PC-3 (cell line): ENCODE results near the gene SFT2D1. TPM values are rescaled to one million over a fixed set of nuclear protein-coding genes. Genes with fewer than 3 reads are reported as not detected.

Experiments used
- ATAC-seq: fragments of 200-7000 bp; cut with Tn5 transposase; 2 replicates; pipeline ENCODE4 v1.9.1; 2020; ENCODE audit warnings: mild to moderate bottlenecking, moderate library complexity
- BruUV-seq: library from RNA; stranded (reverse); fragments of 400-500 nt; replicated peaks from 2 replicates; lab custom pipeline; 2021; lab: Mats Ljungman, UMichigan
- CTCF ChIA-PET: fragments of 300-600 bp; sonication (Branson Sonifier 250); formaldehyde crosslinking; loops from one replicate; lab custom pipeline; 2022; ENCODE audit warnings: antibody characterized with exemption; lab: Charles Lee
- POLR2A ChIA-PET: fragments of 300-600 bp; sonication (Branson Sonifier 250); formaldehyde crosslinking; loops from one replicate; lab custom pipeline; 2022; ENCODE audit warnings: antibody characterized with exemption; ENCODE audit not compliant: unreplicated experiment; lab: Charles Lee
- DNase-seq: peaks from one replicate; pipeline ENCODE4 v3.0.0-alpha.2; 2015
- H2AFZ ChIP-seq: fragments of 300-600 bp; sonication (generic); 2 replicates; pipeline ENCODE4 v1.6.0; 2016; ENCODE audit warnings: antibody characterized with exemption, low read length
- H3F3A ChIP-seq: fragments of 300-600 bp; sonication (generic); one replicate; pipeline ENCODE4 v1.6.0; 2017; ENCODE audit warnings: antibody characterized with exemption, low read length, control low read depth, mild to moderate bottlenecking; ENCODE audit not compliant: unreplicated experiment
- H3K27ac ChIP-seq: fragments of 300-600 bp; sonication (generic); 2 replicates; pipeline ENCODE4 v1.5.1; 2016; ENCODE audit warnings: mild to moderate bottlenecking, low read length
- H3K27me3 ChIP-seq: fragments of 300-600 bp; sonication (generic); 2 replicates; pipeline ENCODE4 v1.6.1; 2016; ENCODE audit warnings: low read length, mixed read lengths
- H3K36me3 ChIP-seq: fragments of 300-600 bp; sonication (generic); 2 replicates; pipeline ENCODE4 v1.6.1; 2016; ENCODE audit warnings: low read depth, mixed run types, low read length, mixed read lengths
- H3K4me1 ChIP-seq: fragments of 300-600 bp; sonication (generic); 2 replicates; pipeline ENCODE4 v1.5.1; 2016; ENCODE audit warnings: low read length; ENCODE audit not compliant: insufficient read depth
- H3K4me2 ChIP-seq: fragments of 300-600 bp; sonication (generic); 2 replicates; pipeline ENCODE4 v1.6.0; 2016; ENCODE audit warnings: low read length
- H3K4me3 ChIP-seq: fragments of 300-600 bp; sonication (generic); 2 replicates; pipeline ENCODE4 v1.5.1; 2016; ENCODE audit warnings: mild to moderate bottlenecking, low read length, mixed read lengths
- H3K79me2 ChIP-seq: fragments of 300-600 bp; sonication (generic); 2 replicates; pipeline ENCODE4 v1.6.1; 2017; ENCODE audit warnings: low read length, mixed read lengths
- H3K9ac ChIP-seq: fragments of 300-600 bp; sonication (generic); 2 replicates; pipeline ENCODE4 v1.6.0; 2016; ENCODE audit warnings: mild to moderate bottlenecking, low read length
- H3K9me2 ChIP-seq: fragments of 300-600 bp; sonication (generic); replicated peaks from 2 replicates; pipeline ENCODE4 v1.6.1; 2016; ENCODE audit warnings: mixed run types, low read length, mixed read lengths
- H3K9me3 ChIP-seq: fragments of 300-600 bp; sonication (generic); 2 replicates; pipeline ENCODE4 v1.6.1; 2016; ENCODE audit warnings: low read length, mixed read lengths
- H4K20me1 ChIP-seq: fragments of 300-600 bp; sonication (generic); 2 replicates; pipeline ENCODE4 v1.6.1; 2016; ENCODE audit warnings: low read length, mixed read lengths
- CTCF ChIP-seq: fragments of 300-600 bp; sonication (generic); conservative IDR thresholded peaks from 2 replicates; pipeline ENCODE4 v1.5.1; 2017; ENCODE audit warnings: antibody characterized with exemption, low read depth, mild to moderate bottlenecking, low read length
- EZH2 ChIP-seq: fragments of 300-600 bp; sonication (generic); IDR thresholded peaks from one replicate; pipeline ENCODE4 v1.6.1; 2017; ENCODE audit warnings: antibody characterized with exemption, mild to moderate bottlenecking, low read length; ENCODE audit not compliant: unreplicated experiment
- EZH2phosphoT487 ChIP-seq: fragments of 300-600 bp; sonication (generic); IDR thresholded peaks from 2 replicates; pipeline ENCODE4 v1.6.1; 2018; ENCODE audit warnings: mild to moderate bottlenecking, antibody characterized with exemption, low read length, borderline replicate concordance
- intact Hi-C: fragments of 100-400 bp; cut with micrococcal nuclease; formaldehyde crosslinking; loops from 2 replicates; pipeline ENCODE4 v1.9.0; 2023
- total RNA-seq: library from RNA; depleted of rRNA; stranded (reverse); fragments of >200 nt; gene quantifications from 2 replicates; pipeline ENCODE4 v1.2.3, GENCODE V29; 2014

Gene SFT2D1
- total RNA-seq, 1 experiment from 2014 or later: 28.0 TPM

GRCh38 chr6:166305562-166306117 is 36.7 kb downstream of the SFT2D1 start:
- ChIA-PET CTCF (no interaction called here), POLR2A (no interaction called here)
- H3K4me2 ChIP-seq: no peak overlapping the region
- DNase-seq (no peak), ATAC-seq (no peak)
- TF ChIP-seq EZH2phosphoT487 (no peak), CTCF (no peak), EZH2 (no peak)
- H3K36me3 ChIP-seq: no peaks in the 10 kb centered on the region
- H3K9me2 ChIP-seq: no peaks in the 10 kb centered on the region
- no TSS peak for BruUV-seq
- no peaks in the 10 kb centered on the region for H3F3A ChIP-seq
- no peaks in the 10 kb centered on the region for H4K20me1 ChIP-seq
- no peak overlapping the region for H2AFZ ChIP-seq
- H3K27ac ChIP-seq: no peak overlapping the region
- no peak overlapping the region for H3K4me3 ChIP-seq
- H3K79me2 ChIP-seq: no peaks in the 10 kb centered on the region
- H3K4me1 ChIP-seq: peaks cover 9% of the 10 kb centered on the region; the same call in 1 of the 2 replicates
- H3K27me3 ChIP-seq: peaks cover 11% of the 10 kb centered on the region
- no peak overlapping the region for H3K9ac ChIP-seq
- no peaks in the 10 kb centered on the region for H3K9me3 ChIP-seq
- intact Hi-C loops: no loop called here

GRCh38 chr6:166304106-166304505 is 38.2 kb downstream of the SFT2D1 start:
- Histone ChIP-seq H3K4me3 (no peak overlapping the region), H3K9me2 (no peaks in the 10 kb centered on the region), H2AFZ (no peak overlapping the region), H3K79me2 (no peaks in the 10 kb centered on the region), H3K4me1 (peaks cover 9% of the 10 kb centered on the region; the same call in 1 of the 2 replicates), H3K4me2 (no peak overlapping the region), H3F3A (no peaks in the 10 kb centered on the region), H3K9me3 (no peaks in the 10 kb centered on the region), H3K9ac (no peak overlapping the region), H3K27ac (no peak overlapping the region), H3K36me3 (no peaks in the 10 kb centered on the region), H4K20me1 (no peaks in the 10 kb centered on the region), H3K27me3 (peaks cover 11% of the 10 kb centered on the region)
- ATAC-seq (no peak), DNase-seq (no peak)
- POLR2A ChIA-PET: no interaction called here
- BruUV-seq: no TSS peak
- no peak for TF ChIP-seq EZH2
- no peak for TF ChIP-seq CTCF
- no peak for TF ChIP-seq EZH2phosphoT487
- CTCF ChIA-PET: no interaction called here
- intact Hi-C loops: no loop called here

GRCh38 chr6:166301611-166302529 is 40.5 kb downstream of the SFT2D1 start:
- Histone ChIP-seq H3K79me2 (no peaks in the 10 kb centered on the region), H3K27ac (no peak overlapping the region), H3K9ac (no peak overlapping the region), H4K20me1 (no peaks in the 10 kb centered on the region), H3K27me3 (peaks cover 10% of the 10 kb centered on the region), H2AFZ (no peak overlapping the region), H3K9me3 (no peaks in the 10 kb centered on the region), H3K36me3 (no peaks in the 10 kb centered on the region), H3K9me2 (no peaks in the 10 kb centered on the region), H3F3A (no peaks in the 10 kb centered on the region), H3K4me3 (no peak overlapping the region), H3K4me2 (no peak overlapping the region), H3K4me1 (peaks cover 9% of the 10 kb centered on the region; the same call in 1 of the 2 replicates)
- CTCF ChIA-PET: no interaction called here
- DNase-seq (peak; percentile 39), ATAC-seq (no peak; the same call in 1 of the 2 replicates)
- intact Hi-C loops: no loop called here
- no TSS peak for BruUV-seq
- TF ChIP-seq CTCF: no peak
- no peak for TF ChIP-seq EZH2
- TF ChIP-seq EZH2phosphoT487: no peak
- POLR2A ChIA-PET: no interaction called here
